Dermis blood vessel endothelial cell (primary cell): ENCODE measurements around the gene TDRD7. TPM values are rescaled to one million over a fixed set of nuclear protein-coding genes. Genes with fewer than 3 reads are reported as not detected.

Source experiments
- DNase-seq: peaks from one replicate; pipeline ENCODE4 v3.0.0; 2010
- total RNA-seq: library from RNA; depleted of rRNA; stranded (reverse); fragments of >200 nt; gene quantifications from 2 replicates; pipeline ENCODE4 v1.2.3, GENCODE V29; 2014

TDRD7 gene
- total RNA-seq, 1 donor from 2014 or later = 15.8 TPM

GRCh38 chr9:97387504-97387886 is 24.4 kb upstream of the TDRD7 start:
- no peak for DNase-seq

DNA sequence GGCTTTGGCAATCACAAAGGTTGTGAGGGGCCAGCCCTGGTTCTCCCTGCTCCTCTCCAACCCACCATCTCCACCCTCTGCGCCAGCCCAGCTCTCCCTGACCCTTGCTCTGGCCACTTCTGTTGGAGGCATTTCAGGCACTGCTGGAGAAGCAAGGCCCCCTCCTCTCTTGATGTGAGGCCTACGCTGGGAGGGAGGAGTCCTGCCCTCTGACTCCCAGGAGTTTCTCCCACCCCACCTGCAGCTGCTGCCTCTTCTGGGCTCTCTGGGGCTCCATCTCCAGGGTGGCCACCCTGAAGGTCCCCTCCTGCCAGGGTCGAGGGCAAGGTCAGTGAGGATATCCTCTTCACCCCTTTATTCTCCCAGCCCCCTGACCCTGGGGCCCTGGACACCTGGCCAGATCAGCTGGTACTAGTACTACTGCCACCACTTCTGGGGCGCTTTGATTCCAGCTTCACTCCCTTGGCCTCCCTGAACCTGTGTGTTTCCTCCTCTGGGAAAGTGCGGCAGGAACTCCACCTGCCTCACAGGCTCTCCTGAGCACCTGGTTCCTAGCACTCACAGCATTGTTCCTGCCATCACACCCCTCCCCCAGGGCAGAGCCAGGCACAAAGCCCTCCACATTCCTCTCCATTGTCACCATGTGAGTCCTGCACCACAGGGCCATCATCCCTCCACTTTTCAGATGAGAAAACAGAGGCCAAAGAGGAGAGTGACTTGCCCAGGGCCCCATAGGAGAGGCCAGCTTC is 23.8 kb upstream of the TDRD7 start:
- no peak for DNase-seq

GRCh38 chr9:97388721-97389238 is 23.1 kb upstream of the TDRD7 start:
- no peak for DNase-seq

- no peak for DNase-seq
These were observed 22.6 kb upstream of the TDRD7 start for GRCh38 chr9:97389249-97389648.

GRCh38 chr9:97390791-97391406 is 21.0 kb upstream of the TDRD7 start:
- no peak for DNase-seq

GRCh38 chr9:97394881-97395280 is 17.0 kb upstream of the TDRD7 start:
- DNase-seq = no peak

DNA sequence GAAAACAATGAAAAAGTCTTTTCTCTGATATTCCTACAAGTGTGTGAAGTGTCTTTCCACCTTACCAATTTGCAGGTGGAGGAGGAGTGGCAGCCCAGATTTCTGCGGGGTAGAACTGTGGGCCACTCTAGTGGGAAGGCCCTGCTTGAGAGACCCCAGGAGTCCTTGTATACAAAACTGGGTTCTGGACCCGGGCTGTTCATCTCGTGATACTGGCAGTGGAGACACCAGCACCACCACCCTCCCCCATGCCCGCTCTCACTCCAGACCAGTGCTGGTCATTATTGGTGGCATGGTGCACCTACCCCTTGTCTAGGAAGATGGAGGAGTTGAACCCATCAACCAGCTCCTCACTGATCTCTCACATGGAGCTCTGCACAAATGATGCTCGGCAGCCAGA is 16.2 kb upstream of the TDRD7 start:
- DNase-seq = no peak

GRCh38 chr9:97396256-97396655 is 15.6 kb upstream of the TDRD7 start:
- no peak for DNase-seq

DNA sequence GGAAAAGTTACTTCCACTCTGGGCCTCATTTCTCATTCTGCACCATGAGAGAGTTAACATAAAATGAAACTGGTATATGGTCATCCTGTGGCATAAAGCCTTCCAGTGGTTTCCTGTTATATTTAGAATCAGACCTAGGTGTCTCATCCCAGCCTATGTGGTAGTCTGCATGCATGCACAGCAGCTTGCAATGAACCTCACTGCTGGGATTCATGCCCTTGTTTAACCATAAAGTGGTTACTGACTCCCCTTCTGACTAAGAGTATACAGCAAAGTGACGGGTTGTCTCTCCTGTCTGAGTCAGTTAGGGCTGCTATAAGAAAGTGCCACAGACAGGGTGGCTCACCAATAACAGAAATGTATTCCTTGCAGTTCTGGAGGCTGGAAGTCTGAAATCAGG is 14.7 kb upstream of the TDRD7 start:
- DNase-seq = no peak

- peak; percentile 89 for DNase-seq
These were observed 12.7 kb upstream of the TDRD7 start for GRCh38 chr9:97398999-97399758.

GRCh38 chr9:97403746-97404316 is 8.1 kb upstream of the TDRD7 start:
- DNase-seq = no peak

DNA sequence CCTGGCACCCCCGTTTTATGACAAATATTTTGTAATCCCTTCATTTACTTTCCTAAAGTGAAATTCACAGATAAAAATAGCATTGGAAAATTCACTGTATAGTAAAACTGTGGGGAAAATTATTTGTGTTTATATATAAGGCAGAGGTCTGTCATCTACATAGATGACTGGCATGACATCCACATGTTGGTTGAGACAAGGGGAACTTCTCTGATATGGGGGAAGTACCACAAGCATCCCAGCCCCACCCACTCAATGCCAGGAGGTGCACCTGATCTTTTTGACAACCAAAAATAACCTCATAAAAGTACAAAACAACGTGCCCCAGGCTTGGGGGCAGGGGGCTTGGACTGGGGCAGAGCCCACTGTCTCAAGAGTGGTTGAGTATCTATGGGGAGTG is 6.3 kb upstream of the TDRD7 start:
- DNase-seq = no peak

GRCh38 chr9:97406620-97407177 is 5.2 kb upstream of the TDRD7 start:
- DNase-seq = no peak

DNA sequence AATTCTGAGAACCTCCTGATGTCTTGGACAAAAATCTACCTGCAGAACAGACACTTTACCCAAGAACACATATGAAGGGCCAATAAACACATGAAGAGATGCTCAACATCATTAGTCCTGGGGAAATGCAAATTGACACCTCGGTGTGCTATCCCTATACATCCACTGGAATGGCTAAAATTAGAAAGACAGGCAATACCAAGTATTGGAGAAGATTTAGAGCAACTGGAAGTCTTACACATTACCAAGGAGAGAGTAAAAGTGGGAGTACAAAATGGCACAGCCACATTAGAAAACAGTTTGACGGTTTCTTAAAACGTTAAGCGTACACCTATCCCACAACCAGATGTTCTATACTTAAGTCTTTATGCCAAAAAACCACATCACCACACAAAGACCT is 3.3 kb upstream of the TDRD7 start:
- no peak for DNase-seq

GRCh38 chr9:97411440-97411788 is 482 bp upstream of the TDRD7 start:
- no peak for DNase-seq

DNA sequence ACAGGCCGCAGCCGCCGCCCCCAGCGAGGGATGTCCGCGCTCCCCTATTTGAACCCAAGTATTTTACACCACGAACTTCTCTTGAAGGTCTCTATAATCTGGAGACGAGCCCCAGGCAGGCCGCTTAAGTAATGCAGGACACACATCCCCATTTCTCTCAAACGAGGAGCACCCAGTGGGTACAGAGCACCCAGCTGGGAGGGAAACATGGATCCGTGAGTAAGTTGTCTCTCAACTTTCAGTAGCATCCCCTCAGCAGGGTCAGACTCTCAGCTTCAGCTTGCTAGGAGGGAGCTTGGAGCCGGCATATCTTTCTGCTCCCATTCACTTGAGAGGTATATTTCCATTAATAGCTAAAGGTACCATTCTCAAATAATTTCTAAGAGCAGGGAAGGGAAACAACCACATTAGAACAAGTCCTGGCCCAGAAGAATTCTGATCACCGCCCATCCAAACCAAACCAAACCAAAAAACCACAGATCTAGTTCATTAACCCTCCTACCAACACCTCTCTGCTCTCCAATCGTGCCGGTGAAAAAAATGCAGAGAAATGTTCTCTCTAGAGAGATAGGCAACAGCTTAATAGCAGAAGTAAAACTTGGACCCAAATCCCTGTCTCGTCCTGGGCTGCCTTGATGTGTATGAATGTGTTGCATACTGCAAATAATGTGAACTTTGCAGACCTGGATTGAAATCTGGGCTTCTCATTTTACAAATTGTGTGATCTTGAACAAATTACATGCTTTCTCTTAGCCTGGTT is 910 bp downstream of the TDRD7 start:
- DNase-seq = peak; percentile 35

DNA sequence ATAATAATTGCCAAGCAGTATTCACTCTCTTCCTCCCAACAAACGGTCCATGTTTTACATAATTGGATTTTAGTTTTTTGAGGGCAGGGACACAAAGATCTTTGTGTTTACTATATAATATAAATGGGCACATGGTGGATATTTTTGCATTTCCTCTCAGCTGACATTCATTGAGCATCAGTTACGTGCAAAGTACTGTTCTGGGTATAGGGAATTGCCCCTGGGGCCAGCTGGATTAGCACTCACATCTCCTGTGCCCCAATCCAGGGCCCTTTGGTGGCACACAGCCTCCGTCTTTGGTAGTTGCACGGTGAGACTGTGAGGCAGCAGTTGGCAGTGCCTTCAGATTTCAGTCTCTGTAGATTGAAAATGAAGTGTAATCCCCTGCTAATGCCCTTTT is 1.6 kb downstream of the TDRD7 start:
- no peak for DNase-seq

- DNase-seq = no peak
These were observed 3.2 kb downstream of the TDRD7 start for GRCh38 chr9:97415146-97415545.

GRCh38 chr9:97418880-97419279 is 7.0 kb downstream of the TDRD7 start:
- no peak for DNase-seq

- peak; percentile 82 for DNase-seq
These were observed 7.5 kb downstream of the TDRD7 start for GRCh38 chr9:97419309-97419867.

DNA sequence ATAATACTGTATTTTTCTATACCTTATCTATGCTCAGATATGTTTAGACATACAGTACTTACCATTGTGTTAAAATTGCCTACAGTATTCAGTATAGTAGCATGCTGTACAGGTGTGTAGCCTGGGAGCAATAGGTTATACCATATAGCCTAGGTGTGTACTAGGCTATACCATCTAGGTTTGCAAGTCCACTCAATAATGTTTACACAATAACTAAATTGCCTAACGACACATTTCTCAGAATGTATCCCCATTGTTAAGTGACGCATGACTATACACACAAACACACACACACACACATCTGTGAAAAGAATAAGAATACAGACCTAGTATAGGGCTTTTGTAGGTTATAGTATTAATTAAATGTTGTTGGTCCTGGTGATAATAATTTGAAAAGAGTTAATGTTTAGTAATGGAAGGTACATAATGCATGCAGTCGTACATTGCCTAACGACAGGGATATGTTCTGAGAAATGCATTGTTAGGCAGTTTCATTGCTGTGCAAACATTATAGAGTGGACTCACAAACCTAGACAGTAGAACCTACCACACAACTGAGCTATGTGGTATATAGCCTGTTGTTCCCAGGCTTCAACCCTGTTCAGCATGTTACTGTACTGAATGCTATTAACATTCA is 13.6 kb downstream of the TDRD7 start:
- DNase-seq = no peak

DNA sequence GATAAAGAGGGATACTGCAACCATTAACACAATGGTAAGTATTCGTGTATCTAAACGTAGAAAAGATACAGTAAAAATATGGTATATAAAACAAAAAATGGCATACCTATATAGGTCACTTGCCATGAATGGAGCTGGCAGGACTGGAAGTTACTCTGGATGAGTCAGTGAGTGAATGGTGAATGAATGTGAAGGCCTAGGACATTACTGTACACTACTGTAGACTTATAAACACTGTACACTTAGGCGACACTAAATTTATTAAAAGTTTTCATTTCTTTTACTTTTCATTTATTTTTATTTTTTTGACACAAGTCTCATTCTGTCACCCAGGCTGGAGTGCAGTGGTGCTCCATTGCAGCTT is 14.1 kb downstream of the TDRD7 start:
- DNase-seq = no peak
